Measurements from ENCODE around the gene FHAD1. TPM values are rescaled to one million over a fixed set of nuclear protein-coding genes. Genes with fewer than 3 reads are reported as not detected.

Gene FHAD1
- total RNA-seq, 2 experiments from 2014 or later = not detected

GRCh38 chr1:15207031-15207828 lies 39.8 kb upstream of the FHAD1 start:
- Histone ChIP-seq H3K4me2 (ENCODE audit: low read length) (no peak overlapping the region), H3K79me2 (ENCODE audit: insufficient read depth, low read depth, low read length) (no peaks in the 10 kb centered on the region), H3K9me3 (ENCODE audit: low read length) (no peaks in the 10 kb centered on the region), H3K27ac (ENCODE audit: low read depth, low read length, poor library complexity, severe bottlenecking) (no peak overlapping the region), H4K20me1 (ENCODE audit: insufficient read depth, low read length) (no peaks in the 10 kb centered on the region), H3K9me2 (ENCODE audit: insufficient read depth, low read length) (no peaks in the 10 kb centered on the region), H2AFZ (ENCODE audit: low read length) (no peak overlapping the region), H3K4me1 (ENCODE audit: insufficient read depth, low read length, poor library complexity, severe bottlenecking) (no peaks in the 10 kb centered on the region), H3K4me3 (ENCODE audit: low read depth, low read length, poor library complexity, severe bottlenecking) (no peak overlapping the region), H3K36me3 (ENCODE audit: insufficient read depth, low read length) (no peaks in the 10 kb centered on the region)
- DNase-seq (ENCODE audit: low spot score) = no peak
- no TSS peak for BruUV-seq (replicated peaks)
- ChIA-PET CTCF (ENCODE audit: unreplicated experiment) (no interaction called here), POLR2A (no interaction called here)
- intact Hi-C loops (cut with micrococcal nuclease; ENCODE audit: unreplicated experiment) = no loop called here
- TF ChIP-seq, protein P1, sequence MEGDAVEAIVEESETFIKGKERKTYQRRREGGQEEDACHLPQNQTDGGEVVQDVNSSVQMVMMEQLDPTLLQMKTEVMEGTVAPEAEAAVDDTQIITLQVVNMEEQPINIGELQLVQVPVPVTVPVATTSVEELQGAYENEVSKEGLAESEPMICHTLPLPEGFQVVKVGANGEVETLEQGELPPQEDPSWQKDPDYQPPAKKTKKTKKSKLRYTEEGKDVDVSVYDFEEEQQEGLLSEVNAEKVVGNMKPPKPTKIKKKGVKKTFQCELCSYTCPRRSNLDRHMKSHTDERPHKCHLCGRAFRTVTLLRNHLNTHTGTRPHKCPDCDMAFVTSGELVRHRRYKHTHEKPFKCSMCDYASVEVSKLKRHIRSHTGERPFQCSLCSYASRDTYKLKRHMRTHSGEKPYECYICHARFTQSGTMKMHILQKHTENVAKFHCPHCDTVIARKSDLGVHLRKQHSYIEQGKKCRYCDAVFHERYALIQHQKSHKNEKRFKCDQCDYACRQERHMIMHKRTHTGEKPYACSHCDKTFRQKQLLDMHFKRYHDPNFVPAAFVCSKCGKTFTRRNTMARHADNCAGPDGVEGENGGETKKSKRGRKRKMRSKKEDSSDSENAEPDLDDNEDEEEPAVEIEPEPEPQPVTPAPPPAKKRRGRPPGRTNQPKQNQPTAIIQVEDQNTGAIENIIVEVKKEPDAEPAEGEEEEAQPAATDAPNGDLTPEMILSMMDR (conservative IDR thresholded peaks at IDR 0.05; ENCODE audit: low read length) = no peak
- TF ChIP-seq EZH2phosphoT487 (IDR thresholded peaks at IDR 0.05; ENCODE audit: borderline replicate concordance, low read depth, low read length) = no peak

GRCh38 chr1:15207829-15208429 lies 39.1 kb upstream of the FHAD1 start:
- intact Hi-C loops (cut with micrococcal nuclease; ENCODE audit: unreplicated experiment) = no loop called here
- no peaks in the 10 kb centered on the region for H3K9me2 ChIP-seq (ENCODE audit: insufficient read depth, low read length)
- H3K36me3 ChIP-seq (ENCODE audit: insufficient read depth, low read length) = no peaks in the 10 kb centered on the region
- ChIA-PET CTCF (ENCODE audit: unreplicated experiment) (no interaction called here), POLR2A (no interaction called here)
- no peak overlapping the region for H3K4me2 ChIP-seq (ENCODE audit: low read length)
- no peaks in the 10 kb centered on the region for H4K20me1 ChIP-seq (ENCODE audit: insufficient read depth, low read length)
- no TSS peak for BruUV-seq (replicated peaks)
- DNase-seq (ENCODE audit: low spot score) = no peak
- no peaks in the 10 kb centered on the region for H3K79me2 ChIP-seq (ENCODE audit: insufficient read depth, low read depth, low read length)
- TF ChIP-seq EZH2phosphoT487 (IDR thresholded peaks at IDR 0.05; ENCODE audit: borderline replicate concordance, low read depth, low read length) = no peak
- no peaks in the 10 kb centered on the region for H3K4me1 ChIP-seq (ENCODE audit: insufficient read depth, low read length, poor library complexity, severe bottlenecking)
- H3K9me3 ChIP-seq (ENCODE audit: low read length) = no peaks in the 10 kb centered on the region
- no peak overlapping the region for H2AFZ ChIP-seq (ENCODE audit: low read length)
- H3K4me3 ChIP-seq (ENCODE audit: low read depth, low read length, poor library complexity, severe bottlenecking) = no peak overlapping the region
- H3K27ac ChIP-seq (ENCODE audit: low read depth, low read length, poor library complexity, severe bottlenecking) = no peak overlapping the region

DNA sequence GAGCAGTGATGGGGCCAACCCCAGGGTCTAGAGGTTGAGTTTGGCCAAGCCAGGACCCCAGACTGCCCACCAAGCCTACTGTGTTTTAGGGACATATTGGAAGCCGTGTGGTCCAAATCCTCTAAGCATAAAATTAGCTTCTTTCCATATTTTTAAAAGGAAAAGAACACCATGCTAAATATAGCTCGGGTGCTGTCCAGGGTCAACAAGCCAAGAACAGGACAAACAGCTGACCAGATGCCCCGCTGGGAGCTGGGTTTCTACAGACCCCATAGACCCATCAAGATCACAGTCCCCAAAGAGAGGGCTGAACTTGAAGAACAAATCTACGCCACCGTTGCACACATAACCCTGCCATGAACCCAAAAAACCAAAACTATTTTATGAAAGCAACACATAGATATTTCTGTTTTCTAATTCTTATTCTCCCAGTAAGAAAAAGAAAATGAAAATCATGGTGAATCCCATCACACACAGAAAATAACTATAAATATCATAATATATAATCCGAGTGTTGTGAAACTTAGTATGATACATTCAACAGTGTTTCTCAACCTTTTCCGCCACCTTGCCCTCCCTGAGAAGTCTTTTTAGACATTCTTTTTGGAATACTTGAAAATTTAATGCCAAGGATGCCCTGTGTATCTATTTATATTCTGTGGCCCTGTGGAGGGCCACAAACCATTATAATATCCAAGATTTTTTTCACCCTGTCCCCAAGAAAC lies 36.2 kb upstream of the FHAD1 start:
- no TSS peak for BruUV-seq (replicated peaks)

More for the DNA sequence above, 36.2 kb upstream of the FHAD1 start:
- no peaks in the 10 kb centered on the region for H3K4me1 ChIP-seq (ENCODE audit: insufficient read depth, low read length, poor library complexity, severe bottlenecking)
- no peaks in the 10 kb centered on the region for H4K20me1 ChIP-seq (ENCODE audit: insufficient read depth, low read length)
- H3K36me3 ChIP-seq (ENCODE audit: insufficient read depth, low read length) = no peaks in the 10 kb centered on the region
- H3K9me2 ChIP-seq (ENCODE audit: insufficient read depth, low read length) = no peaks in the 10 kb centered on the region
- no peak for DNase-seq (ENCODE audit: low spot score)
- no peak overlapping the region for H2AFZ ChIP-seq (ENCODE audit: low read length)
- CTCF ChIA-PET (ENCODE audit: unreplicated experiment) = no interaction called here
- intact Hi-C loops (cut with micrococcal nuclease; ENCODE audit: unreplicated experiment) = no loop called here
- no peak overlapping the region for H3K27ac ChIP-seq (ENCODE audit: low read depth, low read length, poor library complexity, severe bottlenecking)
- H3K79me2 ChIP-seq (ENCODE audit: insufficient read depth, low read depth, low read length) = no peaks in the 10 kb centered on the region
- TF ChIP-seq EZH2phosphoT487 (IDR thresholded peaks at IDR 0.05; ENCODE audit: borderline replicate concordance, low read depth, low read length) = no peak
- TF ChIP-seq, protein P1 (conservative IDR thresholded peaks at IDR 0.05; ENCODE audit: low read length) = no peak
- H3K4me2 ChIP-seq (ENCODE audit: low read length) = no peak overlapping the region
- H3K9me3 ChIP-seq (ENCODE audit: low read length) = no peaks in the 10 kb centered on the region
- H3K4me3 ChIP-seq (ENCODE audit: low read depth, low read length, poor library complexity, severe bottlenecking) = no peak overlapping the region
- POLR2A ChIA-PET = no interaction called here
